Endothelial cell of umbilical vein (primary cell): Measurements from ENCODE around the gene MDP1. TPM values are rescaled to one million over a fixed set of nuclear protein-coding genes. Genes with fewer than 3 reads are reported as not detected.
"Not testable (repeated sequence)": the region's sequence is repeated elsewhere in the genome, so short reads cannot be mapped to it uniquely, and the experiment has no call there.

ENCODE experiments used
- BruUV-seq: library from RNA; stranded (reverse); fragments of 400-500 nt; replicated peaks from 2 replicates; lab custom pipeline; 2021; lab: Mats Ljungman, UMichigan
- CTCF ChIA-PET: fragments of 300-600, 350-600 bp; sonication (Branson Sonifier 250); formaldehyde crosslinking; loops from one replicate; lab custom pipeline; 2021; ENCODE audit warnings: antibody characterized with exemption, inconsistent platforms; lab: Charles Lee
- POLR2A ChIA-PET: fragments of 300-600, 350-600 bp; sonication (Branson Sonifier 250); formaldehyde crosslinking; loops from one replicate; lab custom pipeline; 2021; ENCODE audit warnings: antibody characterized with exemption, inconsistent platforms; lab: Charles Lee
- DNase-seq: peaks from one replicate; pipeline ENCODE4 v3.0.0-alpha.2; 2011; ENCODE audit warnings: low read depth, low spot score
- FAIRE-seq: peaks from 2 replicates; lab custom pipeline; 2011; peaks lifted over from hg19 to GRCh38; lab: Jason Lieb, UNC
- H2AFZ ChIP-seq: 2 replicates; pipeline ENCODE4 v1.6.0; 2012; ENCODE audit warnings: low read depth, low read length, control low read depth, inconsistent platforms
- H3K27ac ChIP-seq: 2 replicates; pipeline ENCODE4 v1.5.1; 2011; ENCODE audit warnings: low read depth, mild to moderate bottlenecking, control low read depth, low read length, moderate library complexity; ENCODE audit not compliant: insufficient read depth
- H3K27me3 ChIP-seq, 2 experiments: 2 replicates each; pipeline versions ENCODE4 v1.6.0 to v1.6.1; 2011; ENCODE audit warnings: low read length in 2 of 2, mixed read lengths in 1 of 2; ENCODE audit not compliant: control insufficient read depth in 2 of 2, insufficient read depth in 2 of 2
- H3K36me3 ChIP-seq, 2 experiments: 2 replicates in 1 of 2; 3 replicates in 1 of 2; pipeline ENCODE4 v1.5.1; 2011; ENCODE audit warnings: low read length in 2 of 2, mild to moderate bottlenecking in 1 of 2, moderate library complexity in 1 of 2; ENCODE audit not compliant: control insufficient read depth in 2 of 2, insufficient read depth in 2 of 2; ENCODE audit errors: extremely low read depth in 1 of 2
- H3K4me1 ChIP-seq: 3 replicates; pipeline ENCODE4 v1.5.1; 2011; ENCODE audit warnings: mild to moderate bottlenecking, low read length; ENCODE audit not compliant: control insufficient read depth, insufficient read depth; ENCODE audit errors: extremely low read depth
- H3K4me2 ChIP-seq: 2 replicates; pipeline ENCODE4 v1.6.1; 2011; ENCODE audit warnings: low read length, control low read depth, mixed read lengths; ENCODE audit not compliant: insufficient read depth
- H3K4me3 ChIP-seq, 3 experiments: fragments of 200-600 bp in 1 of 3; sonication (generic), shearing (Covaris generic) in 1 of 3; replicated peaks in 1 of 3; 2 replicates each; pipeline ENCODE4 v1.5.1; 2011 to 2016; ENCODE audit warnings: control low read depth in 3 of 3, low read length in 3 of 3, mild to moderate bottlenecking in 2 of 3, inconsistent platforms in 1 of 3, low read depth in 1 of 3, moderate library complexity in 1 of 3; ENCODE audit not compliant: insufficient read depth in 1 of 3
- H3K79me2 ChIP-seq: 2 replicates; pipeline ENCODE4 v1.6.0; 2012; ENCODE audit warnings: low read length, inconsistent platforms; ENCODE audit not compliant: control insufficient read depth, insufficient read depth
- H3K9ac ChIP-seq: replicated peaks from 2 replicates; pipeline ENCODE3; 2011; ENCODE audit warnings: low read length, control low read depth; ENCODE audit not compliant: insufficient read depth; ENCODE audit errors: extremely low read depth
- H3K9me1 ChIP-seq: replicated peaks from 3 replicates; pipeline ENCODE4 v1.6.0; 2011; ENCODE audit warnings: mild to moderate bottlenecking, low read length; ENCODE audit not compliant: control insufficient read depth, insufficient read depth; ENCODE audit errors: extremely low read depth
- H3K9me3 ChIP-seq: replicated peaks from 2 replicates; pipeline ENCODE4 v1.5.1; 2012; ENCODE audit warnings: low read length, inconsistent platforms; ENCODE audit not compliant: control insufficient read depth, insufficient read depth
- H4K20me1 ChIP-seq: replicated peaks from 2 replicates; pipeline ENCODE3; 2011; ENCODE audit warnings: mild to moderate bottlenecking, low read length; ENCODE audit not compliant: control insufficient read depth, insufficient read depth; ENCODE audit errors: extremely low read depth
- CTCF ChIP-seq, 2 donors: IDR thresholded peaks; 1 replicate in 1 of 2; 2 replicates in 1 of 2; pipeline ENCODE4 v1.5.1; 2011; ENCODE audit warnings: low read length in 2 of 2, mild to moderate bottlenecking in 2 of 2, moderate library complexity in 2 of 2, control low read depth in 1 of 2, inconsistent platforms in 1 of 2, low read depth in 1 of 2; ENCODE audit not compliant: insufficient read depth in 1 of 2; ENCODE audit errors: extremely low read depth in 1 of 2
- EZH2 ChIP-seq: IDR thresholded peaks from 2 replicates; pipeline ENCODE4 v1.6.1; 2012; ENCODE audit warnings: borderline replicate concordance, low read depth, mild to moderate bottlenecking, moderate library complexity, low read length, inconsistent platforms; ENCODE audit not compliant: severe bottlenecking
- FOS ChIP-seq: IDR thresholded peaks from 2 replicates; pipeline ENCODE4 v1.6.1; 2011; ENCODE audit warnings: mild to moderate bottlenecking, low read length, moderate library complexity, borderline replicate concordance; ENCODE audit not compliant: insufficient read depth
- GATA2 ChIP-seq: IDR thresholded peaks from 2 replicates; pipeline ENCODE4 v1.7.0; 2011; ENCODE audit warnings: low read depth, mild to moderate bottlenecking, moderate library complexity, mixed read lengths, low read length; ENCODE audit not compliant: insufficient read length, insufficient read depth
- JUN ChIP-seq: IDR thresholded peaks from 2 replicates; pipeline ENCODE4 v1.6.1; 2011; ENCODE audit warnings: borderline replicate concordance, low read depth; ENCODE audit not compliant: insufficient read length, insufficient read depth
- MAX ChIP-seq: IDR thresholded peaks from 2 replicates; pipeline ENCODE4 v1.6.1; 2011; ENCODE audit not compliant: insufficient read depth, insufficient read length
- MYC ChIP-seq: IDR thresholded peaks from one replicate; pipeline ENCODE4 v1.6.1; 2011; ENCODE audit warnings: mild to moderate bottlenecking, low read depth, low read length
- POLR2A ChIP-seq: IDR thresholded peaks from 2 replicates; pipeline ENCODE4 v1.6.1; 2012; ENCODE audit warnings: low read depth, mild to moderate bottlenecking, control low read depth, low read length
- POLR2AphosphoS5 ChIP-seq: IDR thresholded peaks from 2 replicates; pipeline ENCODE4 v1.6.1; 2012; ENCODE audit warnings: low read depth, mild to moderate bottlenecking, control low read depth, low read length, moderate library complexity; ENCODE audit not compliant: insufficient read depth
- dilution Hi-C: fragments of 300-500 bp; cut with MboI; formaldehyde crosslinking; loops from one replicate; pipeline ENCODE4 v1.15.0; 2019; ENCODE audit warnings: low sequenced_read_pairs; ENCODE audit not compliant: extremely low pct_ligation_motif_present
- intact Hi-C: fragments of 100-400 bp; cut with micrococcal nuclease; formaldehyde crosslinking; loops from one replicate; pipeline ENCODE4 v1.10.0; 2022
- polyA plus RNA-seq, 4 experiments: library from polyadenylated mRNA; depleted of rRNA in 3 of 4; stranded (reverse) in 3 of 4; unstranded in 1 of 4; fragments of >200 nt; gene quantifications; 2 replicates each; pipeline versions ENCODE4 v1.2.1 to v1.2.3, GENCODE V29; 2011 to 2012; ENCODE audit warnings: missing spikeins in 1 of 4
- total RNA-seq: library from RNA; stranded (reverse); gene quantifications from 2 replicates; pipeline ENCODE4 v1.2.3, GENCODE V29; 2021

MDP1 gene
- total and polyA plus RNA-seq, 2 donors (not counting 3 experiments of a cell fraction or from before 2014, with no cell fraction given) = 8.1 to 22.7 TPM

- Histone ChIP-seq H2AFZ (no peak overlapping the region), H3K79me2 (peaks cover 1% of the 10 kb centered on the region), H3K9me1 (no peaks in the 10 kb centered on the region), H3K27me3 (no peaks in the 10 kb centered on the region), H3K4me2 (no peak overlapping the region), H3K27ac (no peak overlapping the region), H3K4me3 (no peak overlapping the region), H4K20me1 (no peaks in the 10 kb centered on the region), H3K4me1 (peaks cover 11% of the 10 kb centered on the region), H3K36me3 (no peaks in the 10 kb centered on the region), H3K9me3 (no peaks in the 10 kb centered on the region), H3K9ac (no peak overlapping the region)
- TF ChIP-seq JUN (no peak), CTCF (IDR thresholded peaks at IDR 0.05; ENCODE audit: extremely low read depth in 1 of 2, insufficient read depth in 1 of 2, low read depth in 1 of 2, low read length in 2 of 2) (no peak), EZH2 (no peak), POLR2AphosphoS5 (no peak), GATA2 (no peak), MYC (no peak), FOS (no peak), POLR2A (no peak), MAX (no peak)
- FAIRE-seq (no peak), DNase-seq (no peak)
- CTCF ChIA-PET = interaction anchor here (1.3 to 13.0 kb wide), 4 partner anchors 24 to 61 kb away, joined by 5 to 199 read pairs (median 9); partner anchors contain the start of genes CIDEB, DHRS1, MDP1 and NOP9
- dilution Hi-C loops (no loop called here), intact Hi-C loops (no loop called here)
- POLR2A ChIA-PET = interaction anchor here (0.7 kb wide), 1 partner anchor 22 kb away, joined by 4 read pairs; no protein-coding TSS in a partner anchor
- no TSS peak for BruUV-seq
Measured at GRCh38 chr14:24246765-24247212, 30.9 kb upstream of the MDP1 start.

- H3K36me3 ChIP-seq, H3K9me1 ChIP-seq, FAIRE-seq, H2AFZ ChIP-seq, H3K9ac ChIP-seq, H3K4me2 ChIP-seq, H3K9me3 ChIP-seq, H4K20me1 ChIP-seq, H3K27me3 ChIP-seq, POLR2A ChIA-PET, H3K27ac ChIP-seq, BruUV-seq, DNase-seq, H3K4me3 ChIP-seq, intact Hi-C loops, dilution Hi-C loops: not testable (repeated sequence)
- peaks cover 14% of the 10 kb centered on the region for H3K79me2 ChIP-seq
- H3K4me1 ChIP-seq = peaks cover 23% of the 10 kb centered on the region
- CTCF ChIA-PET = interaction anchor here (0.9 to 13.0 kb wide), 5 partner anchors 11 to 84 kb away, joined by 3 to 199 read pairs (median 5); partner anchors contain the start of genes CIDEB, DHRS1, IRF9 and LTB4R
Measured at GRCh38 chr14:24245350-24245749, 29.5 kb upstream of the MDP1 start.
